Adrenal gland (tissue), 12 donors: ENCODE measurements around the gene CRYBB1. TPM values are rescaled to one million over a fixed set of nuclear protein-coding genes. Genes with fewer than 3 reads are reported as not detected.

Experiments
- DNase-seq, 7 donors: peaks; one replicate each; pipeline ENCODE4 v3.0.0-alpha.2; 2019 to 2020
- H3K27ac ChIP-seq, 5 donors: fragments of 200-600 bp; sonication (generic) in 4 of 5; 1 replicate in 3 of 5; 2 replicates in 2 of 5; pipeline versions ENCODE4 v1.5.1 to v1.8.0; 2016 to 2020; ENCODE audit warnings: mild to moderate bottlenecking in 1 of 5
- H3K27me3 ChIP-seq: fragments of 200-600 bp; 2 replicates; pipeline ENCODE4 v1.8.0; 2021
- H3K36me3 ChIP-seq, 2 donors: fragments of 200-600 bp; replicated peaks in 1 of 2; 1 replicate in 1 of 2; 2 replicates in 1 of 2; pipeline versions ENCODE4 v1.5.1 to v1.8.0; 2018 to 2022
- H3K4me1 ChIP-seq, 2 donors: fragments of 200-600 bp; replicated peaks in 1 of 2; 1 replicate in 1 of 2; 2 replicates in 1 of 2; pipeline versions ENCODE4 v1.5.1 to v1.8.0; 2018 to 2021
- H3K4me3 ChIP-seq, 4 donors: fragments of 200-600 bp; sonication (generic) in 3 of 4; one replicate each; pipeline ENCODE4 v1.5.1; 2016 to 2018
- H3K9me3 ChIP-seq, 3 donors: fragments of 200-600 bp; sonication (generic) in 1 of 3; replicated peaks in 1 of 3; 1 replicate in 2 of 3; 2 replicates in 1 of 3; pipeline versions ENCODE4 v1.5.1 to v1.8.0; 2016 to 2021
- CTCF ChIP-seq, 6 experiments: fragments of 450-650 bp in 4 of 6; fragments of 200-600 bp in 2 of 6; sonication (generic) in 1 of 6; IDR thresholded peaks; 1 replicate in 5 of 6; 2 replicates in 1 of 6; pipeline versions ENCODE4 v1.5.1 to v1.8.0; 2016 to 2021; ENCODE audit warnings: antibody characterized with exemption in 6 of 6, mild to moderate bottlenecking in 2 of 6, moderate library complexity in 1 of 6
- POLR2A ChIP-seq, 2 donors: fragments of 450-650 bp; IDR thresholded peaks; one replicate each; pipeline ENCODE4 v1.6.1; 2017; ENCODE audit warnings: antibody characterized with exemption in 2 of 2, mild to moderate bottlenecking in 2 of 2, moderate library complexity in 1 of 2
- WGBS, 4 donors: extraction: QIAGEN DNeasy Blood & Tissue Kit in 2 of 4; methylation state at CpG; one replicate each; pipeline versions ENCODE4 v1.1.5 to v1.1.7; 2013 to 2017; 5-methylcytosine and 5-hydroxymethylcytosine counted together
- intact Hi-C, 2 donors: fragments of 100-400 bp; cut with DNase I; formaldehyde crosslinking; loops; one replicate each; pipeline versions ENCODE4 v1.14.1 to v1.15.0; 2022 to 2023
- polyA plus RNA-seq, 3 donors: library from polyadenylated mRNA; stranded (reverse); fragments of 200-250 nt in 2 of 3; fragments of 350-450 nt in 1 of 3; fragmentation: Illumina TruSeq in 1 of 3; extraction: RNeasy Lipid Tissue Mini Kit (QIAGEN cat#74804) in 1 of 3; gene quantifications; one replicate each; pipeline ENCODE4 v1.2.3, GENCODE V29; 2013 to 2014
- total RNA-seq, 9 donors: library from RNA; depleted of rRNA in 4 of 9; stranded (reverse); fragments of >200 nt in 4 of 9; fragments of 120-200 nt in 1 of 9; fragmentation: NEBNext Ultra II Directional in 1 of 9; extraction: Animal tissue kit (Norgen Biotek cat#: 25700) in 1 of 9; gene quantifications; one replicate each; pipeline versions ENCODE4 v1.1.0 to v1.2.4, GENCODE V29; 2013 to 2023
- donor health status: healthy with polysubstance abuse.
- donor health status: Bipolar disorder and iron deficiency.
- donor health status: DM: yes; HTN: yes; CAD: no.
- donor health status: DM: no; HTN: no; CAD: no.
- donor health status: DM: no; HTN: no; CAD: no.
- donor health status: DM: yes; HTN: yes; CAD: no.

The CRYBB1 gene
- total and polyA plus RNA-seq, 12 donors: 0.39 to 2.6 (median 1.6) TPM

DNA sequence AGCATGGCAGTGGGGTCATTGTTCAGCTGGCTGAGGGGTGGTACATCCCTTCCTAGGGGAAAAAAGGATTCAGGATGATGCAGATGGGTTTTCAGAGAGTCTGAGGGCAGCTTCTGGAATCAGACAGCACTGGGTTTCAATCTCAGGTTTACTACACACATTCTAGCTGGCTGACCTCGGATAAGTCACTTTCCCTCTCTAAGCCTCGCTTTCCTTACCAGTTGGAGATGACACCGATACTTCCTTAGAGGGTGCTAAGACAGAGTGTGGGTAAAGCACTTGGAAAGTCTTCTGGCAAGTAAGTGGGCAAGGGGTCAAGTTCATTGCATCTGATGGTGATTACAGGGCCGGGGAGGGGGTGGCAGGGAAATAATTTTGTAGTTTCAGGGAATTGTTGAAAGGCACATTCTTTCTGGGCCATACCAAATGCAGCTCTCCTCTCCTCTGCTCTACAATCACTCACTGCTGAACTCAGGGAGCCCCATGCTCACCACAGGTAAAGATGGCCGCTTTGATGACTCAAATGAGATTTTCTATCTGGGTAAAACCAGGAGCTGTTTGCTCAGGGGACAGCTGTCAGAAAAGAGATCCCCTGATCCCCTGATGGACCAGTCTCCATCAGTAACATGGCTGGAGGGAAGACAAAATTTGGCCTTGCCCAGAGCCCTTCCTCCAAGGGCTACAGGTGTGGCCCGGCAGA is 33.0 kb upstream of the CRYBB1 start:
- Histone ChIP-seq H3K27me3 (peaks cover 6% of the 10 kb centered on the region), H3K9me3 (no peaks in the 10 kb centered on the region), H3K4me1 (peaks cover 0 to 6% of the 10 kb centered on the region in 2 donors), H3K27ac (no peak overlapping the region), H3K4me3 (no peak overlapping the region), H3K36me3 (no peaks in the 10 kb centered on the region)
- no peak for TF ChIP-seq POLR2A (IDR thresholded peaks at IDR 0.05)
- TF ChIP-seq CTCF (IDR thresholded peaks at IDR 0.05): no peak
- DNase-seq: no peak
- 77 to 80% (median 78%) methylated on average over 6 of the region's 6 CpGs for WGBS, 4 donors
- intact Hi-C loops: no loop called here

- DNase-seq: no peak
- 52 to 69% (median 54%) methylated on average over 6 of the region's 6 CpGs for WGBS, 4 donors
Measured at GRCh38 chr22:26648528-26649388, 30.9 kb upstream of the CRYBB1 start.

GRCh38 chr22:26648011-26648497 is 30.2 kb upstream of the CRYBB1 start:
- Histone ChIP-seq H3K27me3 (peaks cover 6% of the 10 kb centered on the region), H3K9me3 (no peaks in the 10 kb centered on the region), H3K4me1 (peaks cover 0 to 6% of the 10 kb centered on the region in 2 donors), H3K4me3 (no peak overlapping the region), H3K36me3 (no peaks in the 10 kb centered on the region), H3K27ac (peak overlapping the region in 1 of 5 donors; percentile 52)
- WGBS, 4 donors: 29 to 47% (median 40%) methylated on average over 14 to 17 of the region's 17 CpGs
- DNase-seq: no peak
- intact Hi-C loops: no loop called here
- TF ChIP-seq CTCF (IDR thresholded peaks at IDR 0.05) (no peak), POLR2A (IDR thresholded peaks at IDR 0.05) (no peak)

More at GRCh38 chr22:26648528-26649388, 30.9 kb upstream of the CRYBB1 start:
- Histone ChIP-seq H3K27ac (peak overlapping the region in 1 of 5 donors; percentile 52), H3K4me1 (peaks cover 0 to 6% of the 10 kb centered on the region in 2 donors), H3K4me3 (no peak overlapping the region), H3K9me3 (no peaks in the 10 kb centered on the region), H3K27me3 (peaks cover 6% of the 10 kb centered on the region), H3K36me3 (no peaks in the 10 kb centered on the region)
- TF ChIP-seq POLR2A (IDR thresholded peaks at IDR 0.05) (no peak), CTCF (IDR thresholded peaks at IDR 0.05) (no peak)
- intact Hi-C loops: no loop called here

DNA sequence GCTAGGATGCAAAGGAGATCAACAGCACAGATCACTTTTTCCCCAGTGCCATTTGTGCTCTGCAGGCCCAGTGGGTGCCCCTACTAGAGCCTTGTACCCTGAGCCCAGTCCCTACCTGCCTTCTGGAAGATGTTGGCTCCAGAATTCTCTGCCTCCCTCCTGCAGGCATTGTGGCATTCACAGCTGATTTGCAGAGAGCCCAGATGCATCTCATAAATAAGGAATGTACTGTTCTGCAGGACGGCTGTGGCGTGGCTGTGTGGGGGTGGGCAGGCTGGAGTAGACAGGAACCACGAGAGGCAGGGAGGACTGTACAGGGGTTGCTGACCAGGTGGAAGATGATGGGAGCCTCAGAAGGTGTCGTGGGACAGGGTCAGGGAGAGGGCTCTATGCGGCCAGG is 28.3 kb upstream of the CRYBB1 start:
- peaks cover 6% of the 10 kb centered on the region for H3K27me3 ChIP-seq
- WGBS, 4 donors: 46 to 62% (median 54%) methylated on average over 4 to 5 of the region's 5 CpGs
- no peaks in the 10 kb centered on the region for H3K36me3 ChIP-seq
- no peak overlapping the region for H3K27ac ChIP-seq
- intact Hi-C loops: no loop called here
- H3K4me3 ChIP-seq: no peak overlapping the region
- DNase-seq: no peak
- TF ChIP-seq POLR2A (IDR thresholded peaks at IDR 0.05) (no peak), CTCF (IDR thresholded peaks at IDR 0.05) (no peak)
- H3K4me1 ChIP-seq: peaks cover 0 to 6% of the 10 kb centered on the region in 2 donors
- H3K9me3 ChIP-seq: no peaks in the 10 kb centered on the region
